ENCODE data around the gene NDUFV3.
"Not testable (repeated sequence)": the region's sequence is repeated elsewhere in the genome, so short reads cannot be mapped to it uniquely, and the experiment has no call there.

DNA sequence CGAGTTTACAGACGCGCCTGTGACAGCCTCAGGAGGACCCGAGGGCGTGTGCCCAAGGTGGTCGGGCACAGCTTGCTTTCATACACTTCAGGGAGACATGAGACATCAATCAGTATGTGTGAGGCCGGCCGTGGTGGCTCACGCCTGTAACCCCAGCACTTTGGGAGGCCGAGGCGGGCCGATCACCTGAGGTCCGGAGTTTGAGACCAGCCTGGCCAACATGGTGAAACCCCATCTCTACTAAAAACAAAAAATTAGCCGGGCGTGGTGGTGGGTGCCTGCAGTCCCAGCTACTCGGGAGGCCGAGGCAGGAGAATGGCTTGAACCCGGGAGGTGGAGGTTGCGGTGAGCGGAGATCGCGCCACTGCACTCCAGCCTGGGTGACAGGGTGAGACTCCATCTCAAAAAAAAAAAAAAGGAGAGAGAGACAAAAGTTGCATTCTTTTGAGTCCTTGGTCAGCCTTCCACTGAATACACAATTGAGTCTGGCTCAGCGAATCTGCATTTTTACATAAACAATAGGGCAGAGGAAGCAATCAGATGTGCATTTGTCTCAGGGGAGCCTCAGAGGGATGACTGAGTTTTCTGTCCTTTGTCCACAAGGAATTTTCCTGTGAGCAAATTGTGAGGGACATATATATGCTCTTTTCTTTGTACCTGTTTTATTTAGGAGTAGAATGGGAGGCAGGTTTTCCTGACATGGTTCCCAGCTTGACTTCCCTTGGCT lies 34.5 kb downstream of the NDUFV3 start:
- not testable (repeated sequence) for TF ChIP-seq EZH2 (IDR thresholded peaks at IDR 0.05; ENCODE audit: borderline replicate concordance, low read depth, low read length, poor library complexity, severe bottlenecking)
- TF ChIP-seq, protein P1, sequence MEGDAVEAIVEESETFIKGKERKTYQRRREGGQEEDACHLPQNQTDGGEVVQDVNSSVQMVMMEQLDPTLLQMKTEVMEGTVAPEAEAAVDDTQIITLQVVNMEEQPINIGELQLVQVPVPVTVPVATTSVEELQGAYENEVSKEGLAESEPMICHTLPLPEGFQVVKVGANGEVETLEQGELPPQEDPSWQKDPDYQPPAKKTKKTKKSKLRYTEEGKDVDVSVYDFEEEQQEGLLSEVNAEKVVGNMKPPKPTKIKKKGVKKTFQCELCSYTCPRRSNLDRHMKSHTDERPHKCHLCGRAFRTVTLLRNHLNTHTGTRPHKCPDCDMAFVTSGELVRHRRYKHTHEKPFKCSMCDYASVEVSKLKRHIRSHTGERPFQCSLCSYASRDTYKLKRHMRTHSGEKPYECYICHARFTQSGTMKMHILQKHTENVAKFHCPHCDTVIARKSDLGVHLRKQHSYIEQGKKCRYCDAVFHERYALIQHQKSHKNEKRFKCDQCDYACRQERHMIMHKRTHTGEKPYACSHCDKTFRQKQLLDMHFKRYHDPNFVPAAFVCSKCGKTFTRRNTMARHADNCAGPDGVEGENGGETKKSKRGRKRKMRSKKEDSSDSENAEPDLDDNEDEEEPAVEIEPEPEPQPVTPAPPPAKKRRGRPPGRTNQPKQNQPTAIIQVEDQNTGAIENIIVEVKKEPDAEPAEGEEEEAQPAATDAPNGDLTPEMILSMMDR (conservative IDR thresholded peaks at IDR 0.05; ENCODE audit: low read depth, low read length), result not testable (repeated sequence)
